Measurements from ENCODE around the gene LRRC71. TPM values are rescaled to one million over a fixed set of nuclear protein-coding genes. Genes with fewer than 3 reads are reported as not detected.

Gene LRRC71
- total and polyA plus RNA-seq, 2 of the 8 experiments (the other 6 are each of a cell fraction or from before 2014, with no cell fraction given), result 0.05 TPM; not detected in 1

- POLR2A ChIA-PET (ENCODE audit: partially characterized antibody), result interaction anchor here (0.8 to 1.2 kb wide), 4 partner anchors 11 to 120 kb away, joined by 3 read pairs; no protein-coding TSS in a partner anchor
- no peak for FAIRE-seq
- CTCF ChIA-PET (ENCODE audit: partially characterized antibody), result interaction anchor here (0.8 to 2.5 kb wide), 17 partner anchors 9 to 199 kb away, joined by 3 to 25 read pairs (median 6); partner anchors contain the start of gene INSRR
Measured at GRCh38 chr1:156913809-156914387, 6.5 kb upstream of the LRRC71 start.

More at GRCh38 chr1:156913809-156914387, 6.5 kb upstream of the LRRC71 start:
- no peak overlapping the region for H3K14ac ChIP-seq (ENCODE audit: insufficient read length)
- H4K20me1 ChIP-seq (replicated peaks in 1 of 2; ENCODE audit: control insufficient read depth in 1 of 2, insufficient read depth in 2 of 2, low read length in 2 of 2), result peaks cover 0 to 6% of the 10 kb centered on the region in 2 experiments
- H2BK5ac ChIP-seq (ENCODE audit: low read depth, low read length), result no peak overlapping the region
- H3K23me2 ChIP-seq (ENCODE audit: low read depth, low read length), result peaks cover 3% of the 10 kb centered on the region; the same call in 1 of the 2 replicates
- no peak overlapping the region; the same call in 1 of the 2 replicates for H2AFZ ChIP-seq (ENCODE audit: low read length)
- TF ChIP-seq SAP30 (IDR thresholded peaks at IDR 0.05; ENCODE audit: insufficient read depth, insufficient replicate concordance, low read length) (no peak), TAF1 (IDR thresholded peaks at IDR 0.05; ENCODE audit: low read depth, low read length) (no peak), JUN (IDR thresholded peaks at IDR 0.05; ENCODE audit: low read depth, low read length) (no peak), CEBPB (IDR thresholded peaks at IDR 0.05; ENCODE audit: low read depth, low read length) (no peak), ZNF274 (IDR thresholded peaks at IDR 0.05; ENCODE audit: borderline replicate concordance, extremely low read depth, low read length) (no peak), SIN3A (conservative IDR thresholded peaks at IDR 0.05 in 1 of 2, IDR thresholded peaks at IDR 0.05 in 1 of 2; ENCODE audit: low read depth in 1 of 2, low read length in 2 of 2) (no peak), SUZ12 (IDR thresholded peaks at IDR 0.05; ENCODE audit: low read length) (no peak)
- H3K4me2 ChIP-seq (ENCODE audit: insufficient read depth in 1 of 2, low read depth in 2 of 2, low read length in 2 of 2), result peak overlapping the region in 1 of 2 experiments; percentile 33; a peak in 2 of 4 replicates
- H2BK15ac ChIP-seq (ENCODE audit: low read length), result no peak overlapping the region
- H3K27me3 ChIP-seq (replicated peaks in 1 of 4; ENCODE audit: control insufficient read depth in 3 of 4, extremely low read depth in 1 of 4, insufficient read depth in 3 of 4, low read length in 3 of 4), result peaks cover 0 to 24% (median 11%) of the 10 kb centered on the region in 4 experiments; a peak in 6 of 7 replicates
- H3K36me3 ChIP-seq (ENCODE audit: control insufficient read depth in 2 of 4, insufficient read depth in 4 of 4, low read length in 3 of 4), result no peaks in the 10 kb centered on the region
- no peak overlapping the region for H4K5ac ChIP-seq (ENCODE audit: insufficient read length, low read depth, low read length)
- H4K8ac ChIP-seq (ENCODE audit: extremely low read depth, insufficient read depth, low read length), result no peak overlapping the region
- H3K9ac ChIP-seq (replicated peaks in 1 of 4; ENCODE audit: extremely low read depth in 1 of 4, low read depth in 3 of 4, low read length in 3 of 4), result no peak overlapping the region
- no peak overlapping the region for H3K23ac ChIP-seq (ENCODE audit: insufficient read length)
- no peak overlapping the region for H2BK20ac ChIP-seq (ENCODE audit: low read length)
- 81% methylated on average over 11 of the region's 13 CpGs; no CpG with 5 or more reads in 1 of the 2 experiments for WGBS, 2 experiments (ENCODE audit: extremely low coverage in 1 of 2, insufficient coverage in 1 of 2, insufficient read length in 1 of 2, insufficient replicate concordance in 2 of 2, low coverage in 1 of 2, low lambda C conversion rate in 2 of 2, missing lambda C conversion rate in 1 of 2)
- no peak overlapping the region for H3K4me3 ChIP-seq (ENCODE audit: extremely low read depth in 1 of 4, insufficient read depth in 2 of 4, low read depth in 3 of 4, low read length in 4 of 4)
- no peak overlapping the region for H2AK5ac ChIP-seq (ENCODE audit: low read depth, low read length)
- H3K27ac ChIP-seq (ENCODE audit: low read depth, low read length), result no peak overlapping the region
- no peak overlapping the region for H3K4ac ChIP-seq (replicated peaks; ENCODE audit: insufficient read length, low read depth, low read length)
- H3K9me3 ChIP-seq (ENCODE audit: insufficient read depth in 2 of 2, low read depth in 1 of 2, low read length in 1 of 2), result no peaks in the 10 kb centered on the region
- H3K56ac ChIP-seq (replicated peaks; ENCODE audit: insufficient read length, low read depth, low read length), result no peak overlapping the region
- H4K91ac ChIP-seq (replicated peaks; ENCODE audit: insufficient read length, low read length), result no peak overlapping the region
- H3K79me1 ChIP-seq (ENCODE audit: low read depth, low read length), result no peaks in the 10 kb centered on the region
- no peaks in the 10 kb centered on the region for H3K79me2 ChIP-seq (ENCODE audit: control insufficient read depth in 1 of 2, insufficient read depth in 2 of 2, low read length in 2 of 2)
- 0 out of 2 replicates have a peak overlapping the region, but pooled peaks have one; percentile 50 for H2BK12ac ChIP-seq (ENCODE audit: low read depth, low read length)
- DNase-seq (ENCODE audit: low read depth in 1 of 2, low spot score in 2 of 2), result no peak
- peaks cover 2 to 12% (median 10%) of the 10 kb centered on the region in 4 experiments for H3K4me1 ChIP-seq (replicated peaks in 1 of 4; ENCODE audit: control insufficient read depth in 3 of 4, insufficient read depth in 4 of 4, low read length in 3 of 4)
- H3K18ac ChIP-seq (ENCODE audit: extremely low read depth, low read length), result no peak overlapping the region
- H2BK120ac ChIP-seq (replicated peaks; ENCODE audit: low read depth, low read length), result no peak overlapping the region
